H1 (cell line): Measurements from ENCODE around the gene MIPOL1. TPM values are rescaled to one million over a fixed set of nuclear protein-coding genes. Genes with fewer than 3 reads are reported as not detected.

Experiments
- ASH2L ChIP-seq: fragments of 200-600, 300-600 bp; sonication (generic); IDR thresholded peaks from one replicate; pipeline ENCODE4 v1.7.1; 2017; ENCODE audit warnings: low read length
- CBX5 ChIP-seq: fragments of 300-800, 300-1000 bp; sonication (generic); IDR thresholded peaks from 2 replicates; pipeline ENCODE4 v1.7.1; 2016; ENCODE audit warnings: antibody characterized with exemption, low read length, low read depth
- CBX8 ChIP-seq: fragments of 300-800, 300-1000 bp; sonication (generic); IDR thresholded peaks from 2 replicates; pipeline ENCODE4 v1.7.1; 2016; ENCODE audit warnings: low read depth, low read length, borderline replicate concordance
- CREB1 ChIP-seq: IDR thresholded peaks from 2 replicates; pipeline ENCODE4 v1.6.1; 2012; ENCODE audit warnings: inconsistent platforms
- EGR1 ChIP-seq: IDR thresholded peaks from 2 replicates; pipeline ENCODE4 v1.6.1; 2011; ENCODE audit warnings: low read depth, low read length, borderline replicate concordance
- GTF2F1 ChIP-seq: IDR thresholded peaks from 2 replicates; pipeline ENCODE4 v1.6.1; 2012; ENCODE audit warnings: low read depth, low read length, improper control_type of control experiment, borderline replicate concordance
- HDAC2 ChIP-seq, 2 experiments: fragments of 300-600 bp in 1 of 2; sonication (generic) in 1 of 2; IDR thresholded peaks; 2 replicates each; pipeline ENCODE4 v1.6.1; 2011 to 2012; ENCODE audit warnings: low read depth in 2 of 2, low read length in 2 of 2, mild to moderate bottlenecking in 2 of 2, moderate library complexity in 2 of 2, borderline replicate concordance in 1 of 2, inconsistent platforms in 1 of 2
- NRF1 ChIP-seq: IDR thresholded peaks from 2 replicates; pipeline ENCODE4 v1.6.1; 2011; ENCODE audit warnings: mild to moderate bottlenecking, low read depth, low read length, improper control_type of control experiment
- POU5F1 ChIP-seq: IDR thresholded peaks from 2 replicates; pipeline ENCODE4 v1.6.1; 2011; ENCODE audit warnings: low read depth, mild to moderate bottlenecking, low read length, moderate library complexity
- RXRA ChIP-seq: IDR thresholded peaks from 2 replicates; pipeline ENCODE4 v1.6.1; 2011; ENCODE audit warnings: low read depth, mild to moderate bottlenecking, low read length, moderate library complexity; ENCODE audit not compliant: insufficient read depth
- SIN3A ChIP-seq, 2 experiments: IDR thresholded peaks in 1 of 2; conservative IDR thresholded peaks in 1 of 2; 2 replicates each; pipeline ENCODE4 v1.6.1; 2011 to 2012; ENCODE audit warnings: low read length in 2 of 2, improper control_type of control experiment in 1 of 2, low read depth in 1 of 2, mild to moderate bottlenecking in 1 of 2
- SIRT6 ChIP-seq: IDR thresholded peaks from one replicate; pipeline ENCODE4 v1.7.1; 2012; ENCODE audit warnings: low read length, inconsistent platforms
- SP1 ChIP-seq: IDR thresholded peaks from 2 replicates; pipeline ENCODE4 v1.6.1; 2011; ENCODE audit warnings: low read depth, low read length
- SP2 ChIP-seq: IDR thresholded peaks from 2 replicates; pipeline ENCODE4 v1.6.1; 2012; ENCODE audit warnings: mild to moderate bottlenecking, low read length, inconsistent platforms
- USF2 ChIP-seq: IDR thresholded peaks from 2 replicates; pipeline ENCODE4 v1.6.1; 2011; ENCODE audit warnings: low read length, improper control_type of control experiment
- polyA plus RNA-seq, 7 experiments: library from polyadenylated mRNA; depleted of rRNA in 3 of 7; stranded (reverse) in 5 of 7; unstranded in 2 of 7; fragments of >200 nt in 5 of 7; fragments of 200-250 nt in 2 of 7; gene quantifications; 1 replicate in 5 of 7; 2 replicates in 1 of 7; 4 replicates in 1 of 7; pipeline versions ENCODE4 v1.2.1 to v1.2.3, GENCODE V29; 2011 to 2013; ENCODE audit warnings: missing spikeins in 2 of 7, mixed read lengths in 2 of 7
- total RNA-seq: library from RNA; stranded (reverse); fragmentation: NEBNext Ultra II Directional; extraction: Animal tissue kit (Norgen Biotek cat#: 25700); gene quantifications from 2 replicates; pipeline ENCODE4 v1.2.1, GENCODE V29; 2021
- TF ChIP-seq, protein P1 (sequence below): IDR thresholded peaks from 2 replicates; pipeline ENCODE4 v1.6.1; 2012; ENCODE audit warnings: inconsistent platforms

The MIPOL1 gene
- total and polyA plus RNA-seq, 2 of the 8 experiments (the other 6 are each of a cell fraction or from before 2014, with no cell fraction given): 2.8 to 23.9 TPM

DNA sequence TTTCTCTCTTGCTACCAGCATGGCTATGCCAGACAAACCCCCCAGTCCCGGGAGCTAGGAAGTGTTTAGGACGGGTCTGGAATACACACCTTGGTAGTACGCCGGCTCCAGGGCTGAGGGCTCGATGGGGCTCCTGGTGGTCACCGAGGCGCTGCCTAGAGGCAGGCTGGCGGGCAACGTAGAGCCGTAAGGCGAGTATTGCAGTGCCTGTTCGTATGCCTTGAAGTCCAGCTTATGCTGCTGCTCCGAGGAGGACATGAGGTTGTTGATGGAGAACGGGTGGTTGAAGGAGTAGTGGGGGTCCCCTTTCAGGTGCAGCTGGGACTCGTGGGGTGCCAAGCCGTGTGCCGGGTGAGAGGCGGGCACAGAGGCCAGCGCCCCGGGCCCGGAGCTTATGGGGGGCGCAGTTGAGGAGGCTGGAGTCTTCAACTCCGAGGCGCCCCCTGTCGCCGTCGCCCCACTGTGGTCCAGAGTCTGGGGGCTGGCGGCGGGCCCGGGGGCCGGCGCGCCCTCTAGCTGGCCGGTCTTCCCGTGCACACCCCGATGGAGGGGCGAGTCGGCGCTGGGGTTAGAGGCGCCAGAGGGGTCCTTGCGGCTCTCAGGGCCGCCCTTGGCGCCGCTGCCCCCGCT, 393.7 kb downstream of the MIPOL1 start (continued):
- TF ChIP-seq SIN3A (conservative IDR thresholded peaks at IDR 0.05 in 1 of 2, IDR thresholded peaks at IDR 0.05 in 1 of 2; ENCODE audit: low read depth in 1 of 2, low read length in 2 of 2) (no peak), NRF1 (no peak), SP1 (no peak), CBX5 (no peak), CREB1 (0 out of 2 replicates have a peak, but pooled peaks have one; percentile 15), ASH2L (no peak), GTF2F1 (no peak), EGR1 (no peak), USF2 (no peak), POU5F1 (no peak), HDAC2 (IDR thresholded peaks at IDR 0.05; ENCODE audit: borderline replicate concordance in 1 of 2, low read depth in 2 of 2, low read length in 2 of 2) (no peak), SIRT6 (no peak), RXRA (no peak), CBX8 (no peak), SP2 (no peak)
- TF ChIP-seq, protein P1, sequence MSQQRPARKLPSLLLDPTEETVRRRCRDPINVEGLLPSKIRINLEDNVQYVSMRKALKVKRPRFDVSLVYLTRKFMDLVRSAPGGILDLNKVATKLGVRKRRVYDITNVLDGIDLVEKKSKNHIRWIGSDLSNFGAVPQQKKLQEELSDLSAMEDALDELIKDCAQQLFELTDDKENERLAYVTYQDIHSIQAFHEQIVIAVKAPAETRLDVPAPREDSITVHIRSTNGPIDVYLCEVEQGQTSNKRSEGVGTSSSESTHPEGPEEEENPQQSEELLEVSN: peak; percentile 21
